T1000 (cell line): Measurements from ENCODE around the gene NTPCR.
"Not testable (repeated sequence)": the region's sequence is repeated elsewhere in the genome, so short reads cannot be mapped to it uniquely, and the experiment has no call there.

ENCODE experiments used
- DNase-seq: peaks from one replicate; lab custom pipeline; 2025; ENCODE audit warnings: mixed read lengths; lab: John Stamatoyannopoulos, UW

The NTPCR gene

GRCh38 chr1:232950197-232951176, at the start of gene NTPCR:
NTPCR (plus strand) TSS chr1:232950611; CDS start chr1:232950711, 100 bp downstream.
- peak; percentile 85 for DNase-seq

DNA sequence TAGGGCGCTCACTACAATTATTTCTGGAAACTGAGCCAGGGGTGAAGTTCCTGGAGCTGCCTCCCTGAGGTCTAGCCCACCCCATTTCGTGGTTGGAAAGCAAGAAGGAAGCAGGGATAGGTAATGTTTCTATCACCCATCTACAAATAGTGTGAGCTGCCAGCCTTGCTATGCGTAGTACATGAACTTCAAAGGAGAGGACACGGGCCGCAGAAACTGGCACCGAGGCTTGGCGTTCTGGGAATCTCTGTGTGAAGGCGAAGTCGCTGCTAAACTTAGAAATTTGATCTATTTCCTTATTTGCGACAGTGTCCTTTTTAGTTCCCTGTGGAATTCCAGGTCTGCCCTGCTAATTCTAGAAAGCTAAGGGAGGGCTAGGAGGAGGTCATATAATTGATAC, 49.6 kb upstream of the NTPCR start:
- no peak for DNase-seq

DNA sequence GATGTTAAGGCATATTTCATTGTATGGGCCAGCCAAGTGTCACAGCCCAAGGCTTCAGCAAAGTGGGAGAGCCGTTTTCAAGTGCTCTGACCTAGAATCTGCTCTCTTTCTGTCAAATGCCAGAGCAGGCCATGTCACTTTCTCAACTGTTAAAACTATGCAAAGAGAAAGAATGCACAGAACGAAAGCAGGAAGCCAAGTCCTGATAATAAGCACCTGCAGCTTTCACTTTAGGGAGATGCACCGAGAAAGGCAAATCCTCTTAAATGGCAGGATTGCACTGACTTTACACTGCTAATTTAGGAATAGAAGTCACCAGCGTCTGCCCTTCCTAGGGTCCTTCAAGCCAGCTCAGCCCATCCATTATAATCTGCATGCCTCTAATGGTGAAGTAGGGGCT, 49.2 kb upstream of the NTPCR start:
- DNase-seq, result no peak

DNA sequence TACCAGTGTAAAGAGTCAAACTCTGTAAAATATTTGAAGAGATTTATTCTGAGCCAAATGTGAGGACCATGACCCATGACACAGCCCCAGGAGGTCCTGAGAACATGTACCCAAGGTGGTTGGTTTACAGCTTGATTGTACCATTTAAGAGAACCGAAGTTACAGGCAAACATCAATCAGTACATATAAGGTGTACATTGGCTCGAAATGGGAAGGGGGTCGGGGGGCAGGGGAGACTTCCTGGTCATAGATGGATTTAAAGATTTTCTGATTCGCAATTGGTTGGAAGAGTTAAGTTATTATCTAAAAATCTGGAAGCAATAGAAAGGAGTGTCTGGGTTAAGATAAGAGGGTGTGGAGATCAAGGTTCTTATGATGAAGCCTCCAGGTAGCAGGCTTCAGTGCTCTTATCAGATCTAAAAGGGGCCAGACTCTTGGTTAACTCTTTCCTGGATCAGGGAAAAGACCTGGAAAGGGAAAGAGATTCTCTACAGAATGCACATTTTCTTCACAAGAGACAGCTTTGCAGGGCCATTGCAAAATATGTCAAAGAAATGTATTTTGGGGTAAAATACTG, 47.5 kb upstream of the NTPCR start:
- no peak for DNase-seq

- DNase-seq, result no peak
Observed at GRCh38 chr1:232904131-232904530, 46.3 kb upstream of the NTPCR start.

DNA sequence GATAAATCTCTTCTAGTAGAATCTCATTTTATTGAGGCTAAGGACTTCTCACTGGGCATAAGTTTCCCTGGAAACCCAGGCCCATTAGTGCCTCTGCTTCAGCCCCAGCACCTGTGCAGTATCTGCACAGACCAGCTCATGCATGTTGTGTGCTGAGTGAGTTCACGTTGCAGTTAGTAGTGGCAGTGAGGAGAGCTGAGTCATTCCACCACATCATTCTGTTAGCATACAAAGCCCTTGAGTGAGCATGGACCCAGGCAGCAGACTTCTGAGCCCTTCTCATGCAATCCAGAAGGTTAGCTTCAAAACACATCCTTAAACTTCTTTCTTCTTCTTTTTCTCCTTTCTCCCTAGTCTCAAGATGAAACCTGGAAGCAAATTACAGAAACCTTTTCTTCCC, 45.8 kb upstream of the NTPCR start:
- DNase-seq, result no peak

DNA sequence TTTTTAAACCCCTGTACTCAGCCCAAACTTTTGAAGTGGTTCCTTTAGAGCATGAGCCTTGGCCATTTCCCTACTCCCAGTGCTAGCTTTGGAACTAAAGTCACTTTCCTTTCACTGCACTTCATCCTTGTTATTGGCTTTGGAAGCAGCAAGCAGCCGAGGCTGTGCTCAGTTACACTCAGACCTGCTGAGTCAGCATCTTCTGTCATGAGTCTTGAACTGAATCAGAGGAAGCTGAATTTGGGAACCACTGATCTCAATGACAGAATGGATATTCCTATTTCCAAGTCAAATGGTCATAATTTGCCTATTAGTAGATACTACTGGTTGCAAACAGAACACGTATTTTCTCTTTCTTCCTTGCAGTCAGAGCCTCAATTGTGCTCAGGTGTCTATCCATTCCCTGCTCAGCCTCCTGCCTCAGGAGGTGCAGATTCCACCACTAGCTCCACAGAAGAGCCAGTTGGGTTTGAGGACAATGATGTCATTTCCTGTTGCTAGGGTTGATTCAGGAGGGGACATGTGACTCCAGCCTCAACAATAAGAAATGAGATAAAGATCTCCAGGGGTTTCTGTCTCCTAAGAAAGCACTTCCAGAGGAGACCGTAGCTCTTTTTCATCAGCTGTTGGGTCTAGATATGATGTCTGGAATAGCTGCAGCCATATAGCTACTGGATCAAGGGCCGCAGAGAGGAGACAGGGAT, 44.9 kb upstream of the NTPCR start:
- DNase-seq, result no peak

GRCh38 chr1:232906441-232906840, 44.0 kb upstream of the NTPCR start:
- DNase-seq, result no peak

- no peak for DNase-seq
Observed at GRCh38 chr1:232908831-232909230, 41.6 kb upstream of the NTPCR start.

DNA sequence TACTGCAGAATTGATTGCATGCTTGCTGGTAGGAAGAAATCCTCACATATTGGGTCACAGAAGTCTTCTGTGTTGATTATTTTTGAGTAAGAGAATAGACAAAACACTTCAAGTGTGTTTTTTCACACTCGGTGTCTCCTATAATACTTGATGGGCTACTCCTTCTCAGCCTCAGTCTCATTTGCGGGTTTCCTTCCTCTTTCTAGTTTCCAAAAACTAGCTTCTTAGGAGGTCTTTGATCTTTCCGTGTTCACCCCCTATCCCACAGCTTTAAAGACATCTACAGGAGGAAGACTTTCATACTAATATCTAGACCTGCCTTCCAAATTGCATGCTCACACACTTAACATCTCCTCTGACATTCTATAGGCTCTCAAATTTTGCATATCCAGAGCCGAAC, 40.7 kb upstream of the NTPCR start:
- no peak for DNase-seq

DNA sequence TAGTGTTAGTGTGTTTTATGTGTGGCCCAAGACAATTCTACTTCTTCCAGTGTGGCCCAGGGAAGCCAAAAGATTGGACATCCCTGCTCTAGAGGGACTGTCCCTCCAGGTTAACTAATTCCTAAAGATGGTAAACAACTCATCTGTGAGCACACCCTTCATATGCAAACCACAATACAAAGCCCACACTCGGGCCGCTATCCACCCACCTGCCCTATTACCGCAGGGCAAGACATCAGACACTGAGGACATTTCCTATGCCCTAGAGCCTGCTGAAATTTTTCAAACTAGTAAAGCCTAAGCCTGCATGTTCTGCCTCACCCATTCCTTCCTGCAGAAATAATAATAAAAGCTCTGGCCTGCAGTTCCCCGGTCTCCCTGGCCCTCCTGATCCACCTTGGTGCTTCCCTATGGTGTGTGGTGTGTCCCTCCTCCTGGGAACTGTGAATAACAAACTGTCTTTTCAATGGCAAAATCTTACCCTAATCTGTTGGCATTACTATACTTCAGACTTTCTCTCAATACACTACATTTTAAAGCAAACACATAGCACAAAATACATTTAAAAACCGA, 39.3 kb upstream of the NTPCR start:
- no peak for DNase-seq

DNA sequence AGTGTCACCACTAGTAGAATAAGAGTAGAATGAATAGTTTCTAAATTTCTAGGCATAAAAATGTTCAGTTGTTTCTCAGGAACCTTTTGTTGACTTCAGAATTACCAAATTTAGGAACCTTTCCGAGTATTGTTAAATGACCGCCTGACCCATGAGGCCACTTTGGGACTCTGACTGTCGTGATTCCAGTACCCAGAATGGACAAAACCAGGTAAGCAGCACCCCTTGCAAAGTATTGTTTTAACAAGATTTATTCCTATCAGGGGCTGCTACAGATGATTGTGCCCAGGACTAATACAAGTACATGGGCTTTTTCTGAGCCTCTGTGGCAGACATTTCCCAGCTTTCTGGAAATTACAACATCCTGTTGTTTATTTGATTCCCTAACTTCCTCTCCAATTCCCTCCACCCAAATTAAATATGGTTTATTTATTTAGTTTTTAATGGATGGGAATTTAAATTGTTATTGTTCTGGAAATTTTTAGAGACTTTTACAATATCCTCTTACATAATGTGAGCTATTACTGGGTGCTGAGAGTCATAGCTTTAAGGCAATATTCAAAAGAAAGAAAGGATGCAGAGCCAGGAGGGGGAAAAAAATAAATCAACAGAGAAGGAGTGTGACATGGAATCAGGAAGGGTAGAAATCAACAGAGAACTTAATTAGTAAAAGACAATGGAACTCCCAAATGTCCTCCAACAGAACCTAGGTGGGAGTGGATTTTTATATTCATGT, 37.4 kb upstream of the NTPCR start:
- DNase-seq, result no peak

GRCh38 chr1:232914271-232914670, 36.1 kb upstream of the NTPCR start:
- not testable (repeated sequence) for DNase-seq

DNA sequence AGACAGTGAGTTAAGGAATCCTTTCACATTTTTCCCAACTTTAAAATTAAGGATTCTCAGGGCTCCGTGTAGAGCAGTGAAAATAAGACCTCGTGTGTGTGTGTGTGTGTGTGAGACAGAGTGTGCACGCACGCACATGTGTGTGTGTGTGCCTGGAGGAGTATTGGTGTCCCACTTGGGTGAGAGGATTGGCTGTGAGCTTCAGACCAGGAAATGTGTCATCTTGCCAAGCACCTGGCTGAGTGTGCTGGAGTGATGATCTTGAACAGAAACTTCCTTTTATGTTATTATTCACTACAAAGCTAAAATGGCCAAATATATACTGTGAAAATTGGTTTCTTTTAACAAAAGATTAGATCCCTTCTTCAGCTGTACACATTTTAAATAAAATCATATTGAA, 35.2 kb upstream of the NTPCR start:
- no peak for DNase-seq

GRCh38 chr1:232917053-232917452, 33.4 kb upstream of the NTPCR start:
- DNase-seq, result no peak

DNA sequence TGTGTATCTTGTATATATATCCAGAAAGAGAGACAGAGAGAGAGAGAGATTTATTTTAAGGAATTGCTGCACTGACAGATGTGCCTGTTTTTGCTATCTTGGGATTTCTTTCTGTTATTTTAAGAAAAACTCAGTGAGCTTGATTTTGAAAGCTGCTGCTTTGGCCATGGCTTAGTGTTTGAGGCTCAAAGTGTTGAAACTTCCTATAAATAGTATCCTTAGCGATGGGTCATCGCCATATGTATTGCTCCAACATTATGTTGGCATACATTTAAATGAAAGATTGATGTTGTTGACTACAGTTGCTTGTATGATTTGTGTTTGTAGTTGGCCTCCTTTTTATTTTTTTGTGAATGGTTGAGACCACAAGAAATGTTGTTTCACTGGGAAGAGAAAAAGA, 29.0 kb upstream of the NTPCR start:
- no peak for DNase-seq

- DNase-seq, result no peak
Observed at GRCh38 chr1:232922485-232922884, 27.9 kb upstream of the NTPCR start.

DNA sequence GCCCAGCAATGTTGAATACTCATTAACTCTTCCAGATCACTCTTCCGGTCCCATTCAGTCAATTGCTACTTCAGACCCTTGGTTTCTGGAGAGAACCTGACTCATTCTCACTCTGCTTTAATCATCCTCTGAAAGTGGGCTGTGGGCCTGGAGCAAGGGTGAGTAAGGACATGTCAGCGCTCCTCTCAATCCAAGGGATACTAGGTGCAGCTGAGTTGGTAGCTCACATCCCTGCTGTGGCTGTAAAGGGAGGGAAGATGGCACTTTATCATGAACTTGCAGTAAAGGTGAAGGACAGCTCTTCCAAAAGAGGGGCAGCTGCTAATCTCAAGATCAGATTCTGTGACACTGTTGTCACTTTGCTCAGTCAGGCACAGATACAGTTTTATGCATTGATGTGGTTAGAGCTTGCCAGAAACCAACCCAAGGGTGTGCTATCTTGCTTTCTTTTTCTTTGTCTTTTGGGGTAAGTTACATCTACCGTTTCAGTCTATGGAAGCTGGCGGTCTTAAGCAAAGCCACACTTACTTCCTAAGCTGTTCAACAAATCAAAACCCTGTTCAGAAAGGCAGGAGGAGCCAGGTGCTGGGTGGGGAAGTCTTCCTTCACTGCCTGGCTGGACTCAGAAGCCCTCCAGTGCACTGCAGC, 26.5 kb upstream of the NTPCR start:
- no peak for DNase-seq

DNA sequence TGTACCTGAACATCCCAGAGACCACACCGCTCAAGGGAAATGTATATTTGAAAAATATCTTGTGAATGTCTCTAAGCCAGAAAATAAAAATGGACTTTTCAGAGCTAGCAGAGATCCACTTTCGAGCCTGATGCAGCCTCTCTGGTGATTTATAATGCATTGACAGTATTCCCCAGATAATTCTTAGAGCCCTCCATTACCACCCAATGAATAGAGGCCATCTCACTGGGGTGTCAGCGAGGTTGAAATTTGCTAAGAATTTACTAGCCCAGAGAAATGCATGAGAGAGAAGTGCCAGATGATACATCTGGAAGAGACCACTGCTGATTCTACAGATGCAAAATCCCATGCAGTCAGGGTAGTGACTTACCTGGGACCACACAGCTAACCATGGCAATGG, 25.5 kb upstream of the NTPCR start:
- no peak for DNase-seq

DNA sequence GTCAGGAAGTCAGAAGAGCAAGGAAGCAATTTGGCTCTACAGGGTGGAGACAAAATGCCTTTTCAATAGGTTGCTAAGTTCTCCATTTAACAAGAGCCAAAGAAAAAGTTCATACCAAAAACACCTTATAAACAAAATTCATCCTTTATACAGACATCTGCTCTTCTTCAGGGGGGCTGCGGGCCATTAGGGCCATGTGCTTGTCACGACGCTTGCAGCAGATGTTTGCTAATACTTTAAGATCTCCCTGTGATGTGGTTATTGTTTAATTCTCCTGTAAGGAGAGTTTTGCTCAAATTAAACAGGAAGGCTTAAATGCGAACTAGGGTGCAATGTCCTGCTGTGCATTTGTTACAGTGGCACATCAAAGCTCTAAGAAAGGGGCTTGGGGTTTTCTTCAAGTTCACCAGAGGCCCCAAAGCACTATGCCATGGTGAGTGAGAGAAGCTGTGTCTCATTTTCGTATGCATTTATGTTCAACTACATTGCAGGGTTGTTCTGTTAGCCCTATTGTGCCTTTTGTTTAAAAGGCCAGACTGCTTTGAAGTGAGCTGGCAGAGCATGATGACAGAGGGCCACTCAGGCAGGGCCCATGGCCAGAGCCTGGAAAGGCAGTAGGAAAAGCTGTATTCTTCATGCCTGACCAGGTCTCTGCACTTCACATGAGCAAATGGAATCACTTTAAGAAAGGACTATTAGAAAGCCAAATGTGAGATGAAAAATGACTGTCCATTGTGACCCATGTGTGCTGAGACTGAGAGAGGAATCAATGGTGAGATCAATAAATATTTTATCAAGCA, 24.8 kb upstream of the NTPCR start:
- DNase-seq, result no peak
